SK-N-SH treated with all-trans-retinoic acid at 6 μM for 48 hours (cell line): ENCODE measurements around the gene HOXB7.

Experiments used
- ATAC-seq: fragments of 200-7000 bp; cut with Tn5 transposase; 3 replicates; pipeline ENCODE4 v1.9.1; 2020; ENCODE audit warnings: mild to moderate bottlenecking, moderate library complexity
- ARNTL ChIP-seq: fragments of 450-650 bp; formaldehyde crosslinking; IDR thresholded peaks from 2 replicates; pipeline ENCODE4 v1.5.0; 2020; ENCODE audit warnings: low read depth, mild to moderate bottlenecking, moderate library complexity, borderline replicate concordance
- BACH2 ChIP-seq: fragments of 250-450 bp; sonication (Bioruptor Pico); IDR thresholded peaks from 2 replicates; pipeline ENCODE4 v1.9.0; 2021; ENCODE audit warnings: mild to moderate bottlenecking, borderline replicate concordance
- CSDC2 ChIP-seq: fragments of 250-450 bp; sonication (Bioruptor Pico); IDR thresholded peaks from 2 replicates; pipeline ENCODE4 v1.5.0; 2020; ENCODE audit warnings: mild to moderate bottlenecking, moderate library complexity
- ESRRG ChIP-seq: fragments of 250-450 bp; sonication (Bioruptor Pico); IDR thresholded peaks from 2 replicates; pipeline ENCODE4 v1.6.1; 2021; ENCODE audit warnings: mild to moderate bottlenecking
- GLIS3 ChIP-seq: fragments of 250-450 bp; sonication (Bioruptor Pico); IDR thresholded peaks from 2 replicates; pipeline ENCODE4 v1.5.0; 2020; ENCODE audit warnings: mild to moderate bottlenecking, moderate library complexity
- ISL1 ChIP-seq: fragments of 250-450 bp; sonication (Bioruptor Pico); IDR thresholded peaks from 2 replicates; pipeline ENCODE4 v2.1.2; 2022; ENCODE audit warnings: mild to moderate bottlenecking, moderate library complexity
- OSR1 ChIP-seq: fragments of 250-450 bp; sonication (Bioruptor Pico); IDR thresholded peaks from 2 replicates; pipeline ENCODE4 v1.8.0; 2022; ENCODE audit warnings: moderate library complexity, mild to moderate bottlenecking, inconsistent platforms
- PATZ1 ChIP-seq: fragments of 250-450 bp; sonication (Bioruptor Pico); IDR thresholded peaks from 2 replicates; pipeline ENCODE4 v1.8.0; 2020; ENCODE audit warnings: mild to moderate bottlenecking, moderate library complexity, borderline replicate concordance
- PPARA ChIP-seq: fragments of 250-450 bp; sonication (Bioruptor Pico); IDR thresholded peaks from 2 replicates; pipeline ENCODE4 v1.5.0; 2020; ENCODE audit warnings: mild to moderate bottlenecking, borderline replicate concordance
- RARB ChIP-seq: fragments of 250-450 bp; sonication (Bioruptor Pico); IDR thresholded peaks from 2 replicates; pipeline ENCODE4 v1.8.0; 2021; ENCODE audit warnings: mild to moderate bottlenecking, moderate library complexity
- SNAI2 ChIP-seq: fragments of 250-450 bp; sonication (Bioruptor Pico); IDR thresholded peaks from 2 replicates; pipeline ENCODE4 v1.5.0; 2020; ENCODE audit warnings: mild to moderate bottlenecking, moderate library complexity
- TCF4 ChIP-seq: fragments of 250-450 bp; sonication (Bioruptor Pico); IDR thresholded peaks from 2 replicates; pipeline ENCODE4 v1.8.0; 2021; ENCODE audit warnings: mild to moderate bottlenecking, moderate library complexity, borderline replicate concordance
- TOX ChIP-seq: fragments of 250-450 bp; sonication (Bioruptor Pico); IDR thresholded peaks from 2 replicates; pipeline ENCODE4 v1.8.0; 2021; ENCODE audit warnings: mild to moderate bottlenecking, moderate library complexity, borderline replicate concordance
- TSHZ2 ChIP-seq: fragments of 250-450 bp; sonication (Bioruptor Pico); IDR thresholded peaks from 2 replicates; pipeline ENCODE4 v1.5.0; 2020; ENCODE audit warnings: mild to moderate bottlenecking, moderate library complexity
- ZC3H10 ChIP-seq: fragments of 250-450 bp; sonication (Bioruptor Pico); IDR thresholded peaks from 2 replicates; pipeline ENCODE4 v1.5.1; 2021; ENCODE audit warnings: mild to moderate bottlenecking, moderate library complexity
- ZFP3 ChIP-seq: fragments of 250-450 bp; sonication (Bioruptor Pico); IDR thresholded peaks from 2 replicates; pipeline ENCODE4 v1.5.0; 2020; ENCODE audit warnings: mild to moderate bottlenecking, moderate library complexity
- ZFP30 ChIP-seq: fragments of 450-650 bp; formaldehyde crosslinking; IDR thresholded peaks from 2 replicates; pipeline ENCODE4 v1.5.0; 2022; ENCODE audit warnings: mild to moderate bottlenecking, moderate library complexity
- ZNF565 ChIP-seq: fragments of 450-650 bp; formaldehyde crosslinking; conservative IDR thresholded peaks from 2 replicates; pipeline ENCODE4 v1.5.0; 2020; ENCODE audit warnings: low read depth, mild to moderate bottlenecking, moderate library complexity
- ZNF70 ChIP-seq: fragments of 450-650 bp; formaldehyde crosslinking; IDR thresholded peaks from 2 replicates; pipeline ENCODE4 v1.5.0; 2020; ENCODE audit warnings: mild to moderate bottlenecking, moderate library complexity
- ZNF8 ChIP-seq: fragments of 450-650 bp; formaldehyde crosslinking; IDR thresholded peaks from 2 replicates; pipeline ENCODE4 v1.5.0; 2020; ENCODE audit warnings: mild to moderate bottlenecking, moderate library complexity
- TF ChIP-seq, protein P1 (sequence below): fragments of 250-450 bp; sonication (Bioruptor Pico); IDR thresholded peaks from 2 replicates; pipeline ENCODE4 v1.5.1; 2021; ENCODE audit warnings: mild to moderate bottlenecking, moderate library complexity
- TF ChIP-seq, protein P2 (sequence below): fragments of 250-450 bp; sonication (Bioruptor Pico); IDR thresholded peaks from 2 replicates; pipeline ENCODE4 v1.8.0; 2021; ENCODE audit warnings: low read depth, mild to moderate bottlenecking, moderate library complexity, borderline replicate concordance
- TF ChIP-seq, protein P3 (sequence below): fragments of 250-450 bp; sonication (Bioruptor Pico); IDR thresholded peaks from 2 replicates; pipeline ENCODE4 v1.5.1; 2020; ENCODE audit warnings: low read depth, mild to moderate bottlenecking, moderate library complexity

HOXB7 gene

GRCh38 chr17:48641541-48642058 lies 30.8 kb upstream of the HOXB7 start:
- no peak for TF ChIP-seq ZC3H10 (CRISPR knock-in tag)
- TF ChIP-seq GLIS3 (CRISPR knock-in tag): no peak
- no peak for TF ChIP-seq ZFP3 (CRISPR knock-in tag)
- TF ChIP-seq OSR1 (CRISPR knock-in tag): no peak
- no peak for TF ChIP-seq PPARA (CRISPR knock-in tag)
- no peak for ATAC-seq

DNA sequence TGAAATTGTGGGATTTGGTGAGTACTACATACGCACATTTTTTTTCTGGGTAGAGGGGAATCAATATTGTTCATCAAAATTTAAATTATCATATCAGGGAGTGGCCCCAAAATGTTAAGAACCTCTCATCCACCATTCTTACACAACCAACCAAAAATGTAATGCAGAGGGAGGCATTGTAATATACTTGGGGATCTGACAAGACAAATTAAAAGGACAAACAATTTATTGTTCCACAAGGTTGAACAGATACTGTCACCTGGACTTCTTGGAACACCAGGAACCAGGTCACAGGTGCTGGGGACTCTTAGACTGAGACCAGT lies 30.0 kb upstream of the HOXB7 start:
- no peak for TF ChIP-seq ARNTL (CRISPR knock-in tag)
- TF ChIP-seq, protein P1, sequence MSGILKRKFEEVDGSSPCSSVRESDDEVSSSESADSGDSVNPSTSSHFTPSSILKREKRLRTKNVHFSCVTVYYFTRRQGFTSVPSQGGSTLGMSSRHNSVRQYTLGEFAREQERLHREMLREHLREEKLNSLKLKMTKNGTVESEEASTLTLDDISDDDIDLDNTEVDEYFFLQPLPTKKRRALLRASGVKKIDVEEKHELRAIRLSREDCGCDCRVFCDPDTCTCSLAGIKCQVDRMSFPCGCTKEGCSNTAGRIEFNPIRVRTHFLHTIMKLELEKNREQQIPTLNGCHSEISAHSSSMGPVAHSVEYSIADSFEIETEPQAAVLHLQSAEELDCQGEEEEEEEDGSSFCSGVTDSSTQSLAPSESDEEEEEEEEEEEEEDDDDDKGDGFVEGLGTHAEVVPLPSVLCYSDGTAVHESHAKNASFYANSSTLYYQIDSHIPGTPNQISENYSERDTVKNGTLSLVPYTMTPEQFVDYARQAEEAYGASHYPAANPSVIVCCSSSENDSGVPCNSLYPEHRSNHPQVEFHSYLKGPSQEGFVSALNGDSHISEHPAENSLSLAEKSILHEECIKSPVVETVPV (CRISPR knock-in tag): no peak
- no peak for TF ChIP-seq ESRRG (CRISPR knock-in tag)
- TF ChIP-seq RARB: no peak
- no peak for TF ChIP-seq TOX (CRISPR knock-in tag)
- TF ChIP-seq ISL1 (CRISPR knock-in tag): no peak
- TF ChIP-seq SNAI2 (CRISPR knock-in tag): no peak
- TF ChIP-seq TSHZ2 (CRISPR knock-in tag): no peak
- TF ChIP-seq CSDC2: no peak
- TF ChIP-seq, protein P2, sequence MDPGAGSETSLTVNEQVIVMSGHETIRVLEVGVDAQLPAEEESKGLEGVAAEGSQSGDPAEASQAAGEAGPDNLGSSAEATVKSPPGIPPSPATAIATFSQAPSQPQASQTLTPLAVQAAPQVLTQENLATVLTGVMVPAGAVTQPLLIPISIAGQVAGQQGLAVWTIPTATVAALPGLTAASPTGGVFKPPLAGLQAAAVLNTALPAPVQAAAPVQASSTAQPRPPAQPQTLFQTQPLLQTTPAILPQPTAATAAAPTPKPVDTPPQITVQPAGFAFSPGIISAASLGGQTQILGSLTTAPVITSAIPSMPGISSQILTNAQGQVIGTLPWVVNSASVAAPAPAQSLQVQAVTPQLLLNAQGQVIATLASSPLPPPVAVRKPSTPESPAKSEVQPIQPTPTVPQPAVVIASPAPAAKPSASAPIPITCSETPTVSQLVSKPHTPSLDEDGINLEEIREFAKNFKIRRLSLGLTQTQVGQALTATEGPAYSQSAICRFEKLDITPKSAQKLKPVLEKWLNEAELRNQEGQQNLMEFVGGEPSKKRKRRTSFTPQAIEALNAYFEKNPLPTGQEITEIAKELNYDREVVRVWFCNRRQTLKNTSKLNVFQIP (CRISPR knock-in tag): no peak
- no peak for TF ChIP-seq ZNF565 (CRISPR knock-in tag)
- no peak for TF ChIP-seq PPARA (CRISPR knock-in tag)
- no peak for TF ChIP-seq ZFP30
- TF ChIP-seq GLIS3 (CRISPR knock-in tag): no peak
- TF ChIP-seq OSR1 (CRISPR knock-in tag): no peak
- TF ChIP-seq ZNF70 (CRISPR knock-in tag): no peak
- TF ChIP-seq BACH2 (CRISPR knock-in tag): no peak
- no peak for TF ChIP-seq PATZ1 (CRISPR knock-in tag)
- no peak for TF ChIP-seq TCF4 (CRISPR knock-in tag)
- TF ChIP-seq ZNF8 (CRISPR knock-in tag): no peak

DNA sequence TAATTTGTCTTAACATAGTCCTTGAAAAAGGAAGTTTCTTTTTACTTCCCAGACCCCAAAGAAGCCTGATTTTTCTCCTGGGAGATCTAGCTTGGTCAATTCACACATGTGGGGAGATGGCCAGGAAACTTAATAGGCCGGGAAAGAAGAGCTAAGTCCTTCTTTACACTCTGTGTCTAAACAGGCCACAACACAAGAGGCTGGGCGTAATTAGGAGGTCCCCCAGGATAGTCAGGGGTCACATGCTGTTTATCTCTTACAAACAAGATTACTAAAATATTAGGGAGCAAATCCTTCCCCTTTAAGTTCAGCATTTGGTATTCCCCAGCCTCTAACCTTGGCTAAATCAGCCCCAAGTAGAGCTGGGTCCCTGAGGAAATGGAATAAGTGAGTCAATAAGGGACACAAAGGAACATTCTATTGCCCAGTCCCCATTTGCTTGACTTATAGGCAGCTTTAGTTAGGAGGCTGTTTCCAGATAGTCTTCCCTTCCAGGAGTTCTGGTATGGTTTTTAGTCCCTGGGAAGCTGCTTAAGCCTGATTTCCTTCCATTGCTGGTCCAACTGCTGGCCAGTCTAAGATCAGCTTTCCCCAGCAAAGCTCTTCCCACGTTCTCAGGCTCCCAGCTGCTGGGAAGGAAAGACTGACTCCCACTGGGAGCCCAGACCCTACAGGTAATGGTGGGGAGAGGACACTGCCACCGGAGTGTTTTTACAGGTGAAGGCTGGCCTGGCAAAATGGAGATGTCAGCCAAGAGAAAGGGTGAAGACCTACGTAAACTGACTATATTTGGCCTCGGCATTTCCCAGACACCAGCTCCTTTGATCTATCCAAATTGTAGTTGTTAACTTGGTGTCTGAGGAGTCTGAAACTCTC lies 29.4 kb upstream of the HOXB7 start:
- TF ChIP-seq ZFP3 (CRISPR knock-in tag) (no peak), OSR1 (CRISPR knock-in tag) (no peak), GLIS3 (CRISPR knock-in tag) (no peak), ISL1 (CRISPR knock-in tag) (no peak), CSDC2 (no peak), ZFP30 (no peak), ZNF70 (CRISPR knock-in tag) (no peak)
- TF ChIP-seq, protein P3, sequence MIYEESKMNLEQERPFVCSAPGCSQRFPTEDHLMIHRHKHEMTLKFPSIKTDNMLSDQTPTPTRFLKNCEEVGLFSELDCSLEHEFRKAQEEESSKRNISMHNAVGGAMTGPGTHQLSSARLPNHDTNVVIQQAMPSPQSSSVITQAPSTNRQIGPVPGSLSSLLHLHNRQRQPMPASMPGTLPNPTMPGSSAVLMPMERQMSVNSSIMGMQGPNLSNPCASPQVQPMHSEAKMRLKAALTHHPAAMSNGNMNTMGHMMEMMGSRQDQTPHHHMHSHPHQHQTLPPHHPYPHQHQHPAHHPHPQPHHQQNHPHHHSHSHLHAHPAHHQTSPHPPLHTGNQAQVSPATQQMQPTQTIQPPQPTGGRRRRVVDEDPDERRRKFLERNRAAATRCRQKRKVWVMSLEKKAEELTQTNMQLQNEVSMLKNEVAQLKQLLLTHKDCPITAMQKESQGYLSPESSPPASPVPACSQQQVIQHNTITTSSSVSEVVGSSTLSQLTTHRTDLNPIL (CRISPR knock-in tag): no peak

More for the DNA sequence above, 30.0 kb upstream of the HOXB7 start:
- ATAC-seq: no peak

More for the DNA sequence above, 29.4 kb upstream of the HOXB7 start:
- ATAC-seq: no peak
